ENCODE results near the gene LRRC8E. TPM values are rescaled to one million over a fixed set of nuclear protein-coding genes. Genes with fewer than 3 reads are reported as not detected.
A peak's percentile ranks its signal among the peaks of the same experiment; 100 is the strongest.

Gene LRRC8E
- total RNA-seq, 1 donor from 2014 or later = not detected

- Mint-ChIP-seq H3K9me3 (no peaks in the 10 kb centered on the region), H3K4me3 (no peak overlapping the region), H3K27me3 (no peaks in the 10 kb centered on the region), H3K4me1 (peaks cover 15% of the 10 kb centered on the region), H3K27ac (no peak overlapping the region), H3K36me3 (ENCODE audit: low read depth) (peaks cover 37% of the 10 kb centered on the region)
- intact Hi-C loops (cut with micrococcal nuclease) = no loop called here
- DNase-seq = peak; percentile 55
These were observed 20.6 kb downstream of the LRRC8E start for GRCh38 chr19:7908742-7909461.

DNA sequence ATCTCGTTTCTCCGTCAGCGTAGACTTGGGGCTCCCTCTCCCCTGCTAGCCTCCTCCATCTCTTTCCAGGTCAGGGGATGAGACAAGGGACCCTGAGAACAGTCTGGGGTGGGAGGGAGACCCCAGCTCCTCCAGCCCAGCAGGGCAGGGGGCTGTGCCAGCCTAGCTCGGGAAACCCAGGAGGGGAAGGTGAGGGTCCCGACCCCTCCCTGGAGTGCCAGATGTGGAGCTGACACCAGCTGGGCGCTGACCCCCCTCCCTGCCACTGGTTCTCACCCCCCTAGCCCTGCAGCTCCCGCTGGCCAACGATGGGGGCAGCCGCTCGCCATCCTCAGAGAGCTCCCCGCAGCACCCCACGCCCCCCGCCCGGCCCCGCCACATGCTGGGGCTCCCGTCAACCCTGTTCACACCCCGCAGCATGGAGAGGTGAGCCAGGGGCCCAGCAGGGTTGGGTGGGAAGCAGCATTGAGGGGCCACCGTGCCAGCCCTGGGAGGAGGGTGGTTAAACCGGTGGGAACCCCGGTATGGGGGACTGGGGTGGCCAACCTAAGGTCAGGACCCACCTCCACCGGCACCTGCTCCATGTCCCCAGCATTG lies 21.3 kb downstream of the LRRC8E start:
- no peaks in the 10 kb centered on the region for H3K9me3 Mint-ChIP-seq
- intact Hi-C loops (cut with micrococcal nuclease) = no loop called here

GRCh38 chr19:7910321-7911161 lies 22.2 kb downstream of the LRRC8E start:
- intact Hi-C loops (cut with micrococcal nuclease) = no loop called here
- no peaks in the 10 kb centered on the region for H3K9me3 Mint-ChIP-seq
- H3K4me3 Mint-ChIP-seq = no peak overlapping the region
- H3K27me3 Mint-ChIP-seq = peaks cover 6% of the 10 kb centered on the region
- H3K4me1 Mint-ChIP-seq = peaks cover 8% of the 10 kb centered on the region
- H3K36me3 Mint-ChIP-seq (ENCODE audit: low read depth) = peaks cover 33% of the 10 kb centered on the region
- DNase-seq = no peak
- H3K27ac Mint-ChIP-seq = no peak overlapping the region

More for the DNA sequence above, 21.3 kb downstream of the LRRC8E start:
- H3K27ac Mint-ChIP-seq = no peak overlapping the region
- H3K36me3 Mint-ChIP-seq (ENCODE audit: low read depth) = peaks cover 37% of the 10 kb centered on the region
- no peaks in the 10 kb centered on the region for H3K27me3 Mint-ChIP-seq
- DNase-seq = no peak
- no peak overlapping the region for H3K4me3 Mint-ChIP-seq
- H3K4me1 Mint-ChIP-seq = peaks cover 13% of the 10 kb centered on the region

GRCh38 chr19:7911508-7912143 lies 23.3 kb downstream of the LRRC8E start:
- peaks cover 11% of the 10 kb centered on the region for H3K27me3 Mint-ChIP-seq
- H3K27ac Mint-ChIP-seq = peak overlapping the region; percentile 62
- intact Hi-C loops (cut with micrococcal nuclease) = no loop called here
- H3K4me1 Mint-ChIP-seq = peaks cover 7% of the 10 kb centered on the region
- H3K36me3 Mint-ChIP-seq (ENCODE audit: low read depth) = peaks cover 30% of the 10 kb centered on the region
- no peak for DNase-seq
- H3K9me3 Mint-ChIP-seq = no peaks in the 10 kb centered on the region
- H3K4me3 Mint-ChIP-seq = no peak overlapping the region

GRCh38 chr19:7912144-7912696 lies 23.9 kb downstream of the LRRC8E start:
- no peak for DNase-seq
- no peak overlapping the region for H3K27ac Mint-ChIP-seq
- H3K9me3 Mint-ChIP-seq = no peaks in the 10 kb centered on the region
- H3K36me3 Mint-ChIP-seq (ENCODE audit: low read depth) = peaks cover 30% of the 10 kb centered on the region
- peaks cover 7% of the 10 kb centered on the region for H3K4me1 Mint-ChIP-seq
- no peak overlapping the region for H3K4me3 Mint-ChIP-seq
- intact Hi-C loops (cut with micrococcal nuclease) = no loop called here
- H3K27me3 Mint-ChIP-seq = peaks cover 14% of the 10 kb centered on the region

DNA sequence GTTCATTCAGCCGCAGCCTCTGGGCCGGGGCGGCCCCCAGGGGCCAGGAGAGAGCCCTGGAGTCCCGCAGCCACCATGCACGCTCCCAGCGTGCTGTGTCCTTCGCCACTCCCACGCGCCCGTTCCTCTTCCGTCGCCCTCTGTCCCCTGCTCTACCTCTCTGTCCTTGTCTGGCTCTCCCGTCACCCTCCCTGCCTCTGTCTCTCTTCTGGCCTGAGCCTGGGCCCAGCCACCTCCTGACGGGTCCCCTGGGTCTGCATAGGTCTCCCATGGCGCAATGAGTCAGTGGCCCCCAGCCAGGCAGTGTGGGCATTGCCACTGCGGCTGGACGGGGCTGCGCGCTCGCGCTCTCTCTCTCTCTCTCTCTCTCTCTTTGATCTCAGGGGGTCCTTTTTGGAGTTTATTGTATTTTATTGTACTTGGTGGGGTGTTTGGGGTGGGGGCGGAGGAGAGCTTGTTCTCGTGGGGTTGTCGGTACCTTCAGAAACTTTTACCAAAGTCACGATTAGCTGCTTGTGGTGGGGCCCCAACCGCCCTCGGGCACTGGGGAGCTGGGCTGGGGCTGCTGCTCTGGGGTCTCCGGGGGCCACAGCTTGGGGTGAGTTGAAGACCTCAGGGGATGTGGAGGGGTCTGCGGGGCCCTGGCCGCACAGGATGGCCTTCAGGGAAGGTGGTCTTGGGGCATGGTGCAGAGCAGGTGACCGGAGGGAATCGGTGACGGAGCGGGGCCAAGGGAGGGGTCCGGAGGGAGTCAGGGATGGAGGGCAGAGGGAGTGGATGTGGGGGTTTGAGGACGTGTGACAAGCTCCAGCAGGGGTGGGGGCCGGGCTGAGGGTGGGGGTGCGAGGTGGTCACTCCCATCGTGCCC lies 24.6 kb downstream of the LRRC8E start:
- intact Hi-C loops (cut with micrococcal nuclease) = no loop called here
- Mint-ChIP-seq H3K4me3 (no peak overlapping the region), H3K4me1 (peaks cover 7% of the 10 kb centered on the region), H3K9me3 (no peaks in the 10 kb centered on the region), H3K27me3 (peaks cover 16% of the 10 kb centered on the region), H3K36me3 (ENCODE audit: low read depth) (peaks cover 26% of the 10 kb centered on the region), H3K27ac (no peak overlapping the region)
- DNase-seq = no peak

DNA sequence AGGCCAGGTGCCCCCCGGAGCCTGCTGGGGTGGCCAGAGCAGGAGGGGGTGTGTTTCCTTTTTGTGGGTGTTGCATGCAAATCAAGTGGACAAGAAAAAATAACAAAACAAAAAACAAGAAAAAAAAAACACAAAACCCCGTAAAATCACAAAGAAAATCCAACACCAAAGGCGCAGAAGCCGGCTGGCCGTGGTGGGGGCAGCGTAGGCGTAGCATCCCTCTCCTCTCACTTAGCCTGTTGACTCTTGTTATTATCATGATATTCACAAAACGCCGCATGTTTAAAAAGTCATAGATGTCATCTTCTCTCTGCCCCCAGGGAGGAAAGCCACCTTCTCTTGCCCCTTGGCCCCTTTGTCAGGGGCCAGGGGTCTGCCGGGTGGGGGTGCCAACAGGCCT lies 25.3 kb downstream of the LRRC8E start:
- Mint-ChIP-seq H3K9me3 (no peaks in the 10 kb centered on the region), H3K27ac (no peak overlapping the region), H3K27me3 (peaks cover 21% of the 10 kb centered on the region), H3K4me1 (peaks cover 10% of the 10 kb centered on the region), H3K4me3 (no peak overlapping the region), H3K36me3 (ENCODE audit: low read depth) (peaks cover 26% of the 10 kb centered on the region)
- intact Hi-C loops (cut with micrococcal nuclease) = no loop called here
- DNase-seq = no peak

DNA sequence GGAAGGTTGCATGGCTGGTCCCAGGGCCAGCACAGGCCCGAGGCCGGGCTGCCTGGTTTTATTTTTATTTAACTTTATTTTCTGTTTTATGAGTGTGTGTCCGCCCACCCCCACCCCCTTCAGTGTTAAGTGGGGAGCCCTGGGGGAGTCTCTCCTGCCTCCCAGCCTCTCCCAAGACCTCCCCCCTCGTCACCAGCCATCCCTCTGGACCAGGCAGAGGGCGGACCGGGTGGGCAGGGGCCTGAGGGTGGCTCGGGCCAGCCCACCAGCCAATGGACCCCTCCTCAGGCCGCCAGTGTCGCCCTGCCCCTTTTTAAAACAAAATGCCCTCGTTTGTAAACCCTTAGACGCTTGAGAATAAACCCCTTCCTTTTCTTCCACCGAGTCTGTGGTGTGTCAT lies 25.8 kb downstream of the LRRC8E start:
- H3K27me3 Mint-ChIP-seq = peaks cover 21% of the 10 kb centered on the region
- intact Hi-C loops (cut with micrococcal nuclease) = no loop called here
- DNase-seq = no peak
- H3K36me3 Mint-ChIP-seq (ENCODE audit: low read depth) = peaks cover 26% of the 10 kb centered on the region
- no peak overlapping the region for H3K27ac Mint-ChIP-seq
- H3K9me3 Mint-ChIP-seq = no peaks in the 10 kb centered on the region
- peaks cover 10% of the 10 kb centered on the region for H3K4me1 Mint-ChIP-seq
- H3K4me3 Mint-ChIP-seq = no peak overlapping the region

DNA sequence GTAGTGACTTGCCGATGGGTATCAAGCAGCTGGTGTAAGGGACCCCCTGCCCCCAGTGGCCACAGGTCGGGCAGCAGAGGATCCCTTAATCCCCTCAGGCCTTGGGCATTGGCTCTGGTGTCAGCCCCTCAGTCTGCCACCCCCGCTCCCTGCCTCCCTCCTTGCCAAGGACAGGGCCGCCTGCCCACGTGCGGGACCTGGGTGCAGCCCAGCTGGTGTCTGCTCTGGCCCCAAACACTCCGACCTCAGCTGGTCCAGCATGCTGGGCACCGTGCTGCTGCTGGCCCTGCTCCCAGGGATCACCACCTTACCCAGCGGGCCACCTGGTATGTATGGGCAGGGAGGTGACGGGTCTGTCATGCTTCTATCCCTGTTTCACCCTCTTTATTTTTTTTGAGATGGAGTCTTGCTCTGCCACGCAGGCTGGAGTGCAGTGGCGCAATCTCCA lies 26.3 kb downstream of the LRRC8E start, which contains the start of gene TGFBR3L:
Gene TGFBR3L, plus strand, starts transcription at position 233 of the 448 bp plus-strand sequence.
- intact Hi-C loops (cut with micrococcal nuclease) = loop anchor here (5.0 kb wide), 1 partner anchor 717 kb away; no protein-coding TSS in a partner anchor

DNA sequence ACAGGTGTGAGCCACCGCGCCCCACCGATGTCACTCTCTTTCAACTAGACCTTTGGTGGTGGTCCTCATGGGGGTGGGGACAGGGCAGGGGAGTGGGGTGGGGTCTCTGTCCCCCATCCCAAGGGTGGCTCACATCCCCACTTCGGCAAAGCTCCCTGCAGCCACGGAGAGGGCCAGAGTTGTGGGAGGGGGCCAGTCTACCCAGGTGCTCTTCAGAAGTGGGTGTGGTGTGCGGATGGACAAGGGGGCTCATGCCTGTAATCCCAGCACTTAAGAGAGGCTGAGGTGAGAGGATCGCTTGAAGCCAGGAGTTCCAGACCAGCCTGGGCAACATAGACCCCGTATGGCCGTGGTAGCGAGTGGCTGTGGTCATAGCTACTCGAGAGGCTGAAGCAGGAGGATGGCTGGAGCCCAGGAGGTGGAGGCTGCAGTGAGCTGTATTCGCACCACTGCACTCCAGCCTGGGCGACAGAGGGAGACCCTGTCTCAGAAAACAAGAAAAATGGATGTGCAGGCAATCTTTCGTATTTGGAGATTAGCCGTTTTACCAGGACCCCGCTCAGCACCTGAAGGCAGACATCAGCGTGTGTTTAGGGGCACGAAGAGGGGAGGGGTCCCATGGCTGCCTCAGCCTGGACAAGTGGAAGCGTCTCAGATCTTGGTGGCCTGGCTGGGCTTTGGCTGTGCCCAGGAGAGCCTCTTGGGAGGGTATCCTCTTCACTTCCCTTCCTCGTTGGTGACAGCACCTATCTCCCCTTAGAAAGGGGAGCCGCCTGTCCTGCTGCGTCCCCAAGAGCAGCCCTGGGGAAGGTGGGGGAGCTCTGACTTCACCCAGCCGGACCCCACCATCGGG lies 27.2 kb downstream of the LRRC8E start:
- Mint-ChIP-seq H3K4me1 (peaks cover 18% of the 10 kb centered on the region), H3K9me3 (no peaks in the 10 kb centered on the region), H3K4me3 (peak overlapping the region; percentile 85), H3K27me3 (peaks cover 27% of the 10 kb centered on the region), H3K36me3 (ENCODE audit: low read depth) (peaks cover 26% of the 10 kb centered on the region), H3K27ac (no peak overlapping the region)
- intact Hi-C loops (cut with micrococcal nuclease) = loop anchor here (5.0 kb wide), 1 partner anchor 718 kb away; no protein-coding TSS in a partner anchor
- no peak for DNase-seq

More for the DNA sequence above, 26.3 kb downstream of the LRRC8E start, which contains the start of gene TGFBR3L:
- Mint-ChIP-seq H3K9me3 (no peaks in the 10 kb centered on the region), H3K27ac (no peak within 1 kb of the TSS), H3K4me1 (peaks cover 12% of the 10 kb centered on the region), H3K36me3 (ENCODE audit: low read depth) (peaks cover 27% of the 10 kb centered on the region), H3K4me3 (peak within 1 kb of the TSS; percentile 85), H3K27me3 (peaks cover 23% of the 10 kb centered on the region)
- DNase-seq = no peak

DNA sequence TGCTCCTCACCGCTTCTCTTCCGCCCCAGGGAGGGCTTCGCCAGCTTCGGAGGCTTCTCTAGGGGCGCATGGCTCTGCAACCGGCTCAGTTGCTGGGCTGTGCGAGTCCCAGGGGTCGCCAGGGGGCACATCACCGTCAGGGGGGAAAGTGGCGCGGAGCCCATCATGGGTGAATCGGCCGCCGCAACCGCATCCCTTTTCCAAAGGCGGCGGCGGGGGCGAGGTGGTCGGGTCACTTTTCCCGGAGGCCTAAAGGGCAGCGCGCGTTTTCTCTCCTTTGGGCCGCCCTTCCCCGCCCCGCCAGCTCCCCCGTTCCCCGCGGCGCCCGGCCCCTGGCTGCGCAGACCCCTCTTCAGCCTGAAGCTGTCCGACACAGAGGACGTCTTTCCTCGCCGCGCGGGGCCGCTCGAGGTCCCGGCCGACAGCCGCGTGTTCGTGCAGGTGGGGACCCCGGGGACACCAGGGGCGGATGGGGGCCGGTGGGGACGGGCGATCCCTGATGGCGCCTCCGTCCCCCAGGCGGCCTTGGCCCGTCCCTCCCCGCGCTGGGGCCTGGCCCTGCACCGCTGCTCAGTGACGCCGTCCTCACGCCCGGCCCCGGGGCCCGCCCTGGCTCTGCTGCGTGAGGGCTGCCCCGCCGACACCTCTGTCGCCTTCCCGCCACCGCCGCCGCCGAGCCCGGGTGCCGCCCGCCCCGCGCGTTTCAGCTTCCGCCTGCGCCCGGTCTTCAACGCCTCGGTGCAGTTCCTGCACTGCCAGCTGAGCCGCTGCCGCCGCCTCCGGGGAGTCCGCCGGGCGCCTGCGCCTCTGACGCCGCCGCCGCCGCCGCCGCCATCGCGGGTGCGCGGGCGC lies 28.0 kb downstream of the LRRC8E start:
- H3K9me3 Mint-ChIP-seq = no peaks in the 10 kb centered on the region
- H3K27ac Mint-ChIP-seq = peak overlapping the region; percentile 25
- peak overlapping the region; percentile 85 for H3K4me3 Mint-ChIP-seq
- DNase-seq = peak; percentile 93
- H3K36me3 Mint-ChIP-seq (ENCODE audit: low read depth) = peaks cover 24% of the 10 kb centered on the region
- peaks cover 29% of the 10 kb centered on the region for H3K27me3 Mint-ChIP-seq
- H3K4me1 Mint-ChIP-seq = peaks cover 24% of the 10 kb centered on the region
- intact Hi-C loops (cut with micrococcal nuclease) = loop anchor here (5.0 kb wide), 1 partner anchor 719 kb away; no protein-coding TSS in a partner anchor
